Breast epithelium (tissue), 4 donors: ENCODE data around the gene NEU3. TPM values are rescaled to one million over a fixed set of nuclear protein-coding genes. Genes with fewer than 3 reads are reported as not detected.

Source experiments
- DNase-seq, 2 donors: peaks; one replicate each; pipeline ENCODE4 v3.0.0-alpha.2; 2019; ENCODE audit warnings: low spot score in 2 of 2
- H3K27ac ChIP-seq, 2 donors: fragments of 200-600 bp; sonication (generic) in 1 of 2; one replicate each; pipeline ENCODE4 v1.5.1; 2016 to 2019; ENCODE audit warnings: mild to moderate bottlenecking in 1 of 2
- H3K27me3 ChIP-seq, 2 donors: fragments of 200-600 bp; sonication (generic) in 1 of 2; one replicate each; pipeline versions ENCODE4 v1.5.1 to v1.6.0; 2017 to 2019; ENCODE audit warnings: control low read depth in 1 of 2, mild to moderate bottlenecking in 1 of 2
- H3K36me3 ChIP-seq: fragments of 200-600 bp; one replicate; pipeline ENCODE4 v1.5.1; 2019
- H3K4me1 ChIP-seq, 2 donors: fragments of 200-600 bp; sonication (generic); one replicate each; pipeline ENCODE4 v1.5.1; 2016 to 2019; ENCODE audit warnings: control low read depth in 1 of 2
- H3K4me3 ChIP-seq, 3 donors: fragments of 200-600 bp; sonication (generic); 1 replicate in 2 of 3; 2 replicates in 1 of 3; pipeline ENCODE4 v1.5.1; 2016 to 2019; ENCODE audit warnings: mild to moderate bottlenecking in 3 of 3, moderate library complexity in 2 of 3
- H3K9me3 ChIP-seq, 2 donors: fragments of 200-600 bp; sonication (generic) in 1 of 2; one replicate each; pipeline ENCODE4 v1.5.1; 2016 to 2019; ENCODE audit warnings: control low read depth in 1 of 2
- CTCF ChIP-seq, 3 donors: fragments of 450-650 bp; IDR thresholded peaks; one replicate each; pipeline ENCODE4 v1.5.1; 2016 to 2017; ENCODE audit warnings: antibody characterized with exemption in 3 of 3, mild to moderate bottlenecking in 3 of 3, moderate library complexity in 3 of 3
- POLR2A ChIP-seq: fragments of 450-650 bp; IDR thresholded peaks from one replicate; pipeline ENCODE4 v1.6.1; 2016; ENCODE audit warnings: antibody characterized with exemption, mild to moderate bottlenecking, moderate library complexity
- POLR2AphosphoS5 ChIP-seq, 3 donors: sonication (generic); formaldehyde crosslinking; IDR thresholded peaks; one replicate each; pipeline ENCODE4 v1.6.1; 2017; ENCODE audit warnings: antibody characterized with exemption in 3 of 3
- intact Hi-C: fragments of 100-400 bp; cut with DNase I; formaldehyde crosslinking; loops from one replicate; pipeline ENCODE4 v1.15.1; 2023; ENCODE audit warnings: low total_unique reads
- total RNA-seq, 3 donors: library from RNA; depleted of rRNA; stranded (reverse); fragments of >200 nt; gene quantifications; one replicate each; pipeline ENCODE4 v1.1.0, GENCODE V29; 2016

NEU3 gene
- total RNA-seq, 3 donors from 2014 or later = 11.8 to 12.8 (median 12.4) TPM

DNA sequence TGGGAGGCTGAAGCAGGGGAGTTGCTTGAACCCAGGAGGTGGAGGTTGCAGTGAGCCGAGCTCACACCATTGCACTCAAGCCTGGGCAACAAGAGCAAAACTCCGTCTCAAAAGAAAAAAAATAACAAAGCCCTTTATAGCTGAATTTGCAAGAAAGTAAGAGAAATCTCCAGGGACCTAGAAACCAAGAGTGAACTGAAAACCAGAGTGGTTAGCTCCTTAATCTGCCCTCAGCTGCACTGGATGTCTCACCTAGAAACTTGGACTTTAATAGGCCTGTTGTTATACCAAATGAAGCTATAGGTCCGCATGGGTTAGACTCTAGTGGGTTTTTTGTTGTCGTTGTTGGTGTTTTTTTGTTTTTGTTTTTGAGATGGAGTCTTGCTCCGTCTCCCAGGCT, 4.1 kb downstream of the NEU3 start:
- intact Hi-C loops = no loop called here
- Histone ChIP-seq H3K36me3 (no peaks in the 10 kb centered on the region), H3K9me3 (no peaks in the 10 kb centered on the region), H3K27me3 (no peaks in the 10 kb centered on the region), H3K4me3 (no peak overlapping the region), H3K4me1 (no peaks in the 10 kb centered on the region), H3K27ac (no peak overlapping the region)
- DNase-seq = no peak
- TF ChIP-seq POLR2A = no peak
- TF ChIP-seq POLR2AphosphoS5 (IDR thresholded peaks at IDR 0.05) = no peak
- TF ChIP-seq CTCF (IDR thresholded peaks at IDR 0.05) = no peak

DNA sequence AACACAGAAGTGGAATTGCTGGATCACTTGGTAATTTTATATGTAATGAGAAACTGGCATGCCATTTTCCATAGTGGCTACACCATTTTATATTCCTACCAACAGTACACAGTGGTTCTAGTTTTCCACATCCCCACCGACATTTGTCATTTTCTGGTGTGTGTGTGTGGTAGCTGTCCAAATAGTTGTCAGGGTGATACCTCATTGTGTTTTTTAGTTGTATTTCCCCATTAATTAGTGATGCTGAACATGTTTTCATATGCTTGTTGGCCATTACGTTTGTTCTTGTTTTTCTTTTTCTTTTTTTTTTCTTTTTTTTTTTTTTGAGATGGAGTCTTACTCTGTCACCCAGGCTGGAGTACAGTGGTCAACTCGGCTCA, 12.2 kb downstream of the NEU3 start:
- Histone ChIP-seq H3K4me3 (no peak overlapping the region), H3K27ac (no peak overlapping the region), H3K9me3 (no peaks in the 10 kb centered on the region), H3K4me1 (no peaks in the 10 kb centered on the region), H3K27me3 (no peaks in the 10 kb centered on the region), H3K36me3 (no peaks in the 10 kb centered on the region)
- no peak for TF ChIP-seq CTCF (IDR thresholded peaks at IDR 0.05)
- TF ChIP-seq POLR2A = no peak
- TF ChIP-seq POLR2AphosphoS5 (IDR thresholded peaks at IDR 0.05) = no peak
- intact Hi-C loops = no loop called here
- no peak for DNase-seq

- no peaks in the 10 kb centered on the region for H3K27me3 ChIP-seq
- H3K36me3 ChIP-seq = no peaks in the 10 kb centered on the region
- no peak for TF ChIP-seq POLR2AphosphoS5 (IDR thresholded peaks at IDR 0.05)
- no peaks in the 10 kb centered on the region for H3K4me1 ChIP-seq
- H3K4me3 ChIP-seq = no peak overlapping the region
- no peak for DNase-seq
- intact Hi-C loops = no loop called here
- H3K27ac ChIP-seq = no peak overlapping the region
- no peaks in the 10 kb centered on the region for H3K9me3 ChIP-seq
These were observed 13.0 kb downstream of the NEU3 start for GRCh38 chr11:75001686-75002085.

DNA sequence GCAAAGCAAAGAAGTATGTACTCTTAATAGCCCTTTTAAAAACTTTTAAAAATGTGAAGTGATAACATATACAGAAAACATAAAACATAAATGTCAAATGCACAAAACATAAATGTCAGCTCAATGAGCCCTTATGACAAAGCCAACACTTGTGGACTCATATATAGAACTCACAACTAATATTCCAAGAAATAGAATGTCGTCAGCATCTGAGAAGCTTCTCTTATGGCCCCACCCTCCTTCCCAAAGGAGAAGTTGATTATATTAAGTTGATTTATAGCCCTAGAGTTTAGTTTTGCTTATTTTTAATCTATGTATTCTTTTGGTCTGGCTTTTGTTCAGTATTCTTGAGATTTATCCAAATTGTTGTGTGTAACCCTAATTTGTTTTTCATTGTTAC, 13.8 kb downstream of the NEU3 start:
- no peaks in the 10 kb centered on the region for H3K4me1 ChIP-seq
- intact Hi-C loops = no loop called here
- no peak overlapping the region for H3K4me3 ChIP-seq
- H3K9me3 ChIP-seq = no peaks in the 10 kb centered on the region
- TF ChIP-seq CTCF (IDR thresholded peaks at IDR 0.05) (no peak), POLR2A (no peak)
- no peaks in the 10 kb centered on the region for H3K36me3 ChIP-seq
- DNase-seq = no peak
- H3K27ac ChIP-seq = no peak overlapping the region
- no peaks in the 10 kb centered on the region for H3K27me3 ChIP-seq

GRCh38 chr11:75004215-75004614, 15.5 kb downstream of the NEU3 start:
- TF ChIP-seq CTCF (IDR thresholded peaks at IDR 0.05) (no peak), POLR2A (no peak), POLR2AphosphoS5 (IDR thresholded peaks at IDR 0.05) (no peak)
- intact Hi-C loops = no loop called here
- DNase-seq = no peak
- Histone ChIP-seq H3K9me3 (no peaks in the 10 kb centered on the region), H3K27me3 (no peaks in the 10 kb centered on the region), H3K36me3 (no peaks in the 10 kb centered on the region), H3K4me1 (no peaks in the 10 kb centered on the region), H3K4me3 (no peak overlapping the region), H3K27ac (no peak overlapping the region)

DNA sequence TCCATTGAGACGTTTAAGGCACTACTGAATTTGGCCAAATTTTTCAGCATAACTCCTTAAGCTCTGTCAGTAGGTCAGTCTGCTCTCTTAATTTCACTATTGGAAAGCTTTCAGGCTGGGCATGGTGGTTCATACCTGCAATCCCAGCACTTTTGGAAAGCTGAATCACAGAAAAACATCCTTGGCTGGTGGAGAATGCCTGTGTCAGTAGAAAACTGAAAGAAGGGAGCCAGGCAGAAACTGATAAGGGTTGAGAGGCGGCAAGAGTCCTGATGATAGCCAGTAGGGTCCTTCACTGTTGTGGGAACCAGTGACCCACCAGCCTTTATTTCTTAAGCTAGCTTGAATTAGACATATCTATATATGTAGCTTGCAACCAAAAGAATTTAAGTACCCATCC, 22.6 kb downstream of the NEU3 start:
- intact Hi-C loops = no loop called here
- Histone ChIP-seq H3K27me3 (no peaks in the 10 kb centered on the region), H3K4me3 (no peak overlapping the region), H3K27ac (no peak overlapping the region), H3K9me3 (no peaks in the 10 kb centered on the region), H3K36me3 (no peaks in the 10 kb centered on the region), H3K4me1 (no peaks in the 10 kb centered on the region)
- TF ChIP-seq POLR2A = no peak
- no peak for TF ChIP-seq CTCF (IDR thresholded peaks at IDR 0.05)
- TF ChIP-seq POLR2AphosphoS5 (IDR thresholded peaks at IDR 0.05) = no peak
- DNase-seq = no peak
